HepG2 (cell line): ENCODE data around the gene HSDL1. TPM values are rescaled to one million over a fixed set of nuclear protein-coding genes. Genes with fewer than 3 reads are reported as not detected.

Experiments
- ATF5 ChIP-seq: sonication (generic); formaldehyde crosslinking; IDR thresholded peaks from 2 replicates; pipeline ENCODE4 v1.4.0; 2020; ENCODE audit warnings: mild to moderate bottlenecking, low read depth, missing genetic modification reagents
- EEA1 ChIP-seq: sonication (generic); formaldehyde crosslinking; IDR thresholded peaks from 2 replicates; pipeline ENCODE4 v1.5.1; 2020; ENCODE audit warnings: mild to moderate bottlenecking, missing genetic modification reagents, borderline replicate concordance
- ELF1 ChIP-seq: sonication (generic); formaldehyde crosslinking; IDR thresholded peaks from 2 replicates; pipeline ENCODE4 v1.4.0; 2020; ENCODE audit warnings: missing genetic modification reagents
- HNRNPUL1 ChIP-seq: fragments of 200-400 bp; formaldehyde crosslinking; IDR thresholded peaks from 2 replicates; pipeline ENCODE4 v1.6.1; 2017; ENCODE audit warnings: low read depth, mild to moderate bottlenecking, low read length, moderate library complexity
- IRF9 ChIP-seq: sonication (generic); formaldehyde crosslinking; IDR thresholded peaks from 2 replicates; pipeline ENCODE4 v1.8.0; 2022; ENCODE audit warnings: missing genetic modification reagents, mild to moderate bottlenecking, borderline replicate concordance
- JARID2 ChIP-seq: sonication (generic); formaldehyde crosslinking; IDR thresholded peaks from 2 replicates; pipeline ENCODE4 v1.8.1; 2023; ENCODE audit warnings: missing genetic modification reagents, inconsistent platforms; ENCODE audit not compliant: insufficient replicate concordance
- JUN ChIP-seq: sonication (generic); formaldehyde crosslinking; IDR thresholded peaks from 2 replicates; pipeline ENCODE4 v1.4.0; 2020; ENCODE audit warnings: mild to moderate bottlenecking, missing genetic modification reagents
- NCOA2 ChIP-seq: sonication (generic); formaldehyde crosslinking; IDR thresholded peaks from 2 replicates; pipeline ENCODE4 v1.8.0; 2022; ENCODE audit warnings: inconsistent platforms
- PRDM10 ChIP-seq: sonication (generic); formaldehyde crosslinking; IDR thresholded peaks from 2 replicates; pipeline ENCODE4 v1.4.0; 2020; ENCODE audit warnings: low read depth, missing genetic modification reagents
- SIN3B ChIP-seq: fragments of 150-350 bp; IDR thresholded peaks from 2 replicates; pipeline ENCODE4 v1.6.1; 2014; ENCODE audit warnings: low read length
- THAP11 ChIP-seq: IDR thresholded peaks from 2 replicates; pipeline ENCODE4 v1.6.1; 2016; ENCODE audit warnings: missing biosample characterization, missing genetic modification reagents
- U2AF1 ChIP-seq: fragments of 200-400 bp; formaldehyde crosslinking; optimal IDR thresholded peaks from 2 replicates; pipeline ENCODE3; 2017; ENCODE audit warnings: mild to moderate bottlenecking, low read depth, low read length
- ZBTB46 ChIP-seq: sonication (generic); formaldehyde crosslinking; IDR thresholded peaks from 2 replicates; pipeline ENCODE4 v1.4.0; 2020; ENCODE audit warnings: mild to moderate bottlenecking, missing genetic modification reagents, borderline replicate concordance
- ZBTB8A ChIP-seq: sonication (generic); formaldehyde crosslinking; IDR thresholded peaks from 2 replicates; pipeline ENCODE4 v1.4.0; 2020; ENCODE audit warnings: mild to moderate bottlenecking, low read depth, missing genetic modification reagents, borderline replicate concordance
- ZNF274 ChIP-seq: sonication (generic); formaldehyde crosslinking; IDR thresholded peaks from 2 replicates; pipeline ENCODE4 v1.5.1; 2020; ENCODE audit warnings: mild to moderate bottlenecking, missing genetic modification reagents
- ZNF414 ChIP-seq: sonication (generic); formaldehyde crosslinking; IDR thresholded peaks from 2 replicates; pipeline ENCODE4 v1.5.0; 2020; ENCODE audit warnings: missing genetic modification reagents
- ZNF530 ChIP-seq: sonication (generic); formaldehyde crosslinking; IDR thresholded peaks from 2 replicates; pipeline ENCODE4 v1.5.0; 2020; ENCODE audit warnings: low read depth, mild to moderate bottlenecking, missing genetic modification reagents
- ZNF616 ChIP-seq: sonication (generic); formaldehyde crosslinking; IDR thresholded peaks from 2 replicates; pipeline ENCODE4 v1.5.0; 2020; ENCODE audit warnings: low read depth, mild to moderate bottlenecking, missing genetic modification reagents
- ZNF703 ChIP-seq: sonication (generic); formaldehyde crosslinking; IDR thresholded peaks from 2 replicates; pipeline ENCODE4 v1.5.1; 2020; ENCODE audit warnings: missing genetic modification reagents, mild to moderate bottlenecking, moderate library complexity, borderline replicate concordance
- ZNF768 ChIP-seq: sonication (generic); formaldehyde crosslinking; IDR thresholded peaks from 2 replicates; pipeline ENCODE4 v1.4.0; 2020; ENCODE audit warnings: missing genetic modification reagents
- ZNF850 ChIP-seq: sonication (generic); formaldehyde crosslinking; conservative IDR thresholded peaks from 2 replicates; pipeline ENCODE4 v1.9.0; 2021; ENCODE audit warnings: mild to moderate bottlenecking, missing genetic modification reagents
- polyA plus RNA-seq, 8 experiments: library from polyadenylated mRNA; depleted of rRNA in 3 of 8; stranded (reverse) in 7 of 8; unstranded in 1 of 8; fragments of >200 nt; fragmentation: Illumina TruSeq in 4 of 8; extraction: Trizol in 4 of 8; gene quantifications; 2 replicates each; pipeline versions ENCODE4 v1.2.1 to v1.2.3, GENCODE V29; 2011 to 2016; ENCODE audit warnings: low read depth in 4 of 8, missing spikeins in 1 of 8, mixed read lengths in 1 of 8; ENCODE audit not compliant: insufficient read depth in 1 of 8
- total RNA-seq, 5 experiments: library from RNA; depleted of rRNA; stranded (reverse); fragments of >200 nt; fragmentation: Illumina TruSeq; extraction: Trizol; gene quantifications; 2 replicates each; pipeline ENCODE4 v1.2.3, GENCODE V29; 2016; ENCODE audit warnings: low read depth in 1 of 5

Gene HSDL1
- total and polyA plus RNA-seq, 2 of the 13 experiments (the other 11 are each of a cell fraction or from before 2014, with no cell fraction given), result 49.2 to 49.7 TPM

GRCh38 chr16:84116720-84117493 lies 28.1 kb downstream of the HSDL1 start, which contains the start of gene MBTPS1 (continued):
- TF ChIP-seq JARID2 (CRISPR knock-in tag), result peak; percentile 40
- TF ChIP-seq NCOA2, result peak; percentile 68
- TF ChIP-seq IRF9, result peak; percentile 74; the same call in 1 of the 2 replicates
- TF ChIP-seq ZNF850 (CRISPR knock-in tag), result peak; percentile 21; the same call in 1 of the 2 replicates
- TF ChIP-seq ZNF703 (CRISPR knock-in tag), result peak; percentile 34; the same call in 1 of the 2 replicates
- TF ChIP-seq U2AF1, result peak; percentile 26
- peak; percentile 65; the same call in 1 of the 2 replicates for TF ChIP-seq SIN3B
- TF ChIP-seq ZNF616, result no peak
- peak; percentile 70; the same call in 1 of the 2 replicates for TF ChIP-seq HNRNPUL1
- no peak for TF ChIP-seq ZBTB46 (CRISPR knock-in tag)
- peak; percentile 68; the same call in 1 of the 2 replicates for TF ChIP-seq ZNF414 (CRISPR knock-in tag)
- TF ChIP-seq THAP11, result peak; percentile 90
- TF ChIP-seq ZNF768 (CRISPR knock-in tag), result peak; percentile 78; the same call in 1 of the 2 replicates
- TF ChIP-seq ELF1 (CRISPR knock-in tag), result peak; percentile 47; the same call in 1 of the 2 replicates
- TF ChIP-seq PRDM10 (CRISPR knock-in tag), result peak; percentile 74
- TF ChIP-seq ZNF274 (CRISPR knock-in tag), result peak; percentile 94
- no peak for TF ChIP-seq ATF5
- no peak for TF ChIP-seq ZNF530 (CRISPR knock-in tag)
- peak; percentile 77; the same call in 1 of the 2 replicates for TF ChIP-seq EEA1 (CRISPR knock-in tag)
- TF ChIP-seq ZBTB8A (CRISPR knock-in tag), result peak; percentile 69; the same call in 1 of the 2 replicates
- no peak; the same call in 1 of the 2 replicates for TF ChIP-seq JUN (CRISPR knock-in tag)
